Stomach (tissue), 4 donors: ENCODE measurements around the gene SGPP1.

Experiments
- EP300 ChIP-seq: sonication (generic); formaldehyde crosslinking; IDR thresholded peaks from one replicate; pipeline ENCODE4 v1.6.1; 2017; ENCODE audit warnings: antibody characterized with exemption
- POLR2A ChIP-seq, 4 donors: fragments of 450-650 bp; IDR thresholded peaks; one replicate each; pipeline ENCODE4 v1.6.1; 2016; ENCODE audit warnings: antibody characterized with exemption in 4 of 4, control low read depth in 2 of 4, mild to moderate bottlenecking in 1 of 4, moderate library complexity in 1 of 4
- POLR2AphosphoS5 ChIP-seq, 3 donors: sonication (generic); formaldehyde crosslinking; IDR thresholded peaks; one replicate each; pipeline ENCODE4 v1.6.1; 2016; ENCODE audit warnings: antibody characterized with exemption in 3 of 3
- TF ChIP-seq, protein P1 (sequence below), 7 experiments: fragments of 450-650 bp in 4 of 7; fragments of 200-600 bp in 3 of 7; sonication (generic) in 3 of 7; IDR thresholded peaks; one replicate each; pipeline ENCODE4 v1.5.1; 2016 to 2019; ENCODE audit warnings: antibody characterized with exemption in 7 of 7, control low read depth in 2 of 7, mild to moderate bottlenecking in 1 of 7

DNA sequence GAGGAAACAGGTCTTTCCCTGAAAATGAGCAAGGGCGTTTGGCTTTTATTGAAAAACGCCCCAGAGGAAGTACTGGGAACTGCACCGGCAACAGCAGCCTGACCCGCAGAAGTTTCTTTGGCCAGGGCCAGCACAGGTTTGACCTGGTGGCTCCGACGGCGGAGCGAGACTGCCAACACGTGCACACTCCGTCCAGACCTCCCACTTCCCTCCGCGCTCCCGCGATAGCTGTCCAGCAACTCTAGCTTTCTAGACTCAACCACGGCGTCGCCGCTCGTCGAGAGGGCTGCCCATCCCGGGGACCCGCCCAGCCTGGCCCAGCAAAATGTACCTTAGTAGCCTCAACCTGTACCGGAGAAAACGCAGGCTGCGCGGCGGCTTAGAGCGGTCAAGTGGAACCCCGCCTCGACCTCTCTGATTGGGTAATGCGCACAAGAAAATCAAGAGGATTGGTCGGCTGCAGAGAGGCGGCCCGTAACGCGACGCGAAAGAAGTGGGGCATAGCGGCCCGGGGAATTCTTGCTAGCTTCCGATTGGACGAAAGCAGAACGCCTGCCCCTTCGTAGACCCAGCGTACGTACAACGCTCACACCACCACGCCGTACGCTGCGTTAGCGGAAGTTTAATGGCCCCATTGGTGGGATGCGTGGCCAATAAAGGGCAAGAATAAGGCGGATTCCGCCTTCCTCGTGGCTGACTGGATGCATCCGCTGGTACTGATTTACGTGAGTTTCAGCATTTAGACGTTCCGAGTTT lies 86.2 kb downstream of the SGPP1 start, which contains the start of gene WDR89:
- TF ChIP-seq, protein P1, sequence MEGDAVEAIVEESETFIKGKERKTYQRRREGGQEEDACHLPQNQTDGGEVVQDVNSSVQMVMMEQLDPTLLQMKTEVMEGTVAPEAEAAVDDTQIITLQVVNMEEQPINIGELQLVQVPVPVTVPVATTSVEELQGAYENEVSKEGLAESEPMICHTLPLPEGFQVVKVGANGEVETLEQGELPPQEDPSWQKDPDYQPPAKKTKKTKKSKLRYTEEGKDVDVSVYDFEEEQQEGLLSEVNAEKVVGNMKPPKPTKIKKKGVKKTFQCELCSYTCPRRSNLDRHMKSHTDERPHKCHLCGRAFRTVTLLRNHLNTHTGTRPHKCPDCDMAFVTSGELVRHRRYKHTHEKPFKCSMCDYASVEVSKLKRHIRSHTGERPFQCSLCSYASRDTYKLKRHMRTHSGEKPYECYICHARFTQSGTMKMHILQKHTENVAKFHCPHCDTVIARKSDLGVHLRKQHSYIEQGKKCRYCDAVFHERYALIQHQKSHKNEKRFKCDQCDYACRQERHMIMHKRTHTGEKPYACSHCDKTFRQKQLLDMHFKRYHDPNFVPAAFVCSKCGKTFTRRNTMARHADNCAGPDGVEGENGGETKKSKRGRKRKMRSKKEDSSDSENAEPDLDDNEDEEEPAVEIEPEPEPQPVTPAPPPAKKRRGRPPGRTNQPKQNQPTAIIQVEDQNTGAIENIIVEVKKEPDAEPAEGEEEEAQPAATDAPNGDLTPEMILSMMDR (IDR thresholded peaks at IDR 0.05): peak in 6 of 7 experiments; percentile 80 to 93 (median 88)
- TF ChIP-seq POLR2AphosphoS5 (IDR thresholded peaks at IDR 0.05) (peak in 2 of 3 donors; percentile 8 to 57), POLR2A (IDR thresholded peaks at IDR 0.05) (peak in 1 of 4 donors; percentile 58), EP300 (no peak)
